GM12891 (cell line): ENCODE measurements around the gene SV2C.

Source experiments
- POLR2A ChIP-seq: IDR thresholded peaks from 2 replicates; pipeline ENCODE4 v1.6.1; 2011; ENCODE audit warnings: low read depth, low read length, control low read depth
- POU2F2 ChIP-seq: IDR thresholded peaks from 2 replicates; pipeline ENCODE4 v1.6.1; 2011; ENCODE audit warnings: low read depth, mild to moderate bottlenecking, control low read depth, low read length, moderate library complexity
- TAF1 ChIP-seq: IDR thresholded peaks from 2 replicates; pipeline ENCODE4 v1.6.1; 2011; ENCODE audit warnings: low read depth, low read length, control low read depth

DNA sequence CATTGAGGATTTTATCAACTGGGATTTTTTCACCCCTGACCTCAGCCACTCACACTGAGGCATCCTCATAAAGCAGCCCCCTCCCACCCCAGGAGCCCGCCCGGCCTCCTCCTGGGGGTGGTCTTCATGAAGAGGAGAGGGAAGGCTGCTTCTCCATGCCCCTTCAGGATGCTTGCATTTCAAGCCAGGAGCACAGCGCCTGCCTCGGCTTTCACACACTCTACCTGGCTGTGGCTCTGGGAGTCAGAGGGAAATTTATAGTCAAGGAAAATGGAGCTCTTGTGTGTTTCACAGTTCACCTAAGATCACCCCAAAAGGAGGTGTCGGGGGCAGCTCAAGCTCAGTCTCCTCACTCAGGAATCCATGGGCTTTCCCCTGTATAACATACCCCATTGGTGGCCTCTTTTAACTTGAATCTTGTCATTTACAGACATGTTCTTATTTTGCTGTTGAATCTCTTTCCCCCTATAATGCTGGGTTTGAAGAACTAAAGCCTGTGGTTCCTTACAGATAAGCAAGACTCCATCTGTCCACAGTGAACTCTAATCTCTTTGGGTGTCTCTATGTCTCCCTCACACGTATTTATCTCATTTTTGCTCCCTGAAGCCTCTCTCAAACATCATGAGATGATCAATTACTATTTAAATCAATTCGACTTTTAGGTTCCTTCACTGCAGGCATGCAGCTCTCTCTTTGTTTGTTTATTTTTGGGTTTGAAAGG, 297.3 kb downstream of the SV2C start:
- no peak for TF ChIP-seq POLR2A
- no peak for TF ChIP-seq TAF1
- no peak for TF ChIP-seq POU2F2
